HepG2 (cell line): Measurements from ENCODE around the gene ACAT1. TPM values are rescaled to one million over a fixed set of nuclear protein-coding genes. Genes with fewer than 3 reads are reported as not detected.

Experiments
- AFF4 ChIP-seq: sonication (generic); formaldehyde crosslinking; IDR thresholded peaks from 2 replicates; pipeline ENCODE4 v1.4.0; 2020; ENCODE audit warnings: missing genetic modification reagents
- AKAP8 ChIP-seq: sonication (generic); formaldehyde crosslinking; IDR thresholded peaks from 2 replicates; pipeline ENCODE4 v1.5.1; 2020; ENCODE audit warnings: mild to moderate bottlenecking, missing genetic modification reagents
- ATM ChIP-seq: fragments of 450-650 bp; IDR thresholded peaks from 2 replicates; pipeline ENCODE4 v1.7.1; 2017; ENCODE audit warnings: mild to moderate bottlenecking, borderline replicate concordance
- CBX1 ChIP-seq: IDR thresholded peaks from one replicate; pipeline ENCODE4 v1.6.1; 2016; ENCODE audit warnings: antibody characterized with exemption, low read depth
- GATAD1 ChIP-seq: IDR thresholded peaks from 2 replicates; pipeline ENCODE4 v1.6.1; 2016; ENCODE audit warnings: missing genetic modification reagents, missing compliant biosample characterization
- HDAC6 ChIP-seq: fragments of 200-600 bp; sonication (generic); IDR thresholded peaks from 2 replicates; pipeline ENCODE4 v1.7.0; 2017; ENCODE audit warnings: mild to moderate bottlenecking, antibody characterized with exemption, low read length, low read depth
- HNF4G ChIP-seq, 2 experiments: sonication (generic) in 1 of 2; formaldehyde crosslinking in 1 of 2; IDR thresholded peaks; 2 replicates each; pipeline versions ENCODE4 v1.4.0 to v1.6.1; 2011 to 2020; ENCODE audit warnings: borderline replicate concordance in 2 of 2, low read depth in 2 of 2, mild to moderate bottlenecking in 2 of 2, low read length in 1 of 2, missing genetic modification reagents in 1 of 2, moderate library complexity in 1 of 2
- NFKB2 ChIP-seq: sonication (generic); formaldehyde crosslinking; IDR thresholded peaks from 2 replicates; pipeline ENCODE4 v1.4.0; 2020; ENCODE audit warnings: missing genetic modification reagents, borderline replicate concordance
- NFRKB ChIP-seq: fragments of 450-650 bp; IDR thresholded peaks from 2 replicates; pipeline ENCODE4 v1.6.1; 2017
- PCBP1 ChIP-seq: fragments of 200-400 bp; formaldehyde crosslinking; IDR thresholded peaks from 2 replicates; pipeline ENCODE4 v1.6.1; 2017; ENCODE audit warnings: mild to moderate bottlenecking, low read depth, low read length, borderline replicate concordance
- RARA ChIP-seq: IDR thresholded peaks from 2 replicates; pipeline ENCODE4 v1.6.1; 2016; ENCODE audit warnings: missing genetic modification reagents, missing compliant biosample characterization
- RXRB ChIP-seq: IDR thresholded peaks from 2 replicates; pipeline ENCODE4 v1.6.1; 2016; ENCODE audit warnings: borderline replicate concordance, missing genetic modification reagents, missing compliant biosample characterization
- YEATS2 ChIP-seq: sonication (generic); formaldehyde crosslinking; IDR thresholded peaks from 2 replicates; pipeline ENCODE4 v1.4.0; 2020; ENCODE audit warnings: missing genetic modification reagents, borderline replicate concordance
- ZFP90 ChIP-seq: sonication (generic); formaldehyde crosslinking; IDR thresholded peaks from 2 replicates; pipeline ENCODE4 v1.8.0; 2022; ENCODE audit warnings: missing genetic modification reagents, mild to moderate bottlenecking, inconsistent platforms, borderline replicate concordance
- ZGPAT ChIP-seq: IDR thresholded peaks from 2 replicates; pipeline ENCODE4 v1.6.1; 2016; ENCODE audit warnings: mild to moderate bottlenecking
- ZMYM4 ChIP-seq: sonication (generic); formaldehyde crosslinking; IDR thresholded peaks from 2 replicates; pipeline ENCODE4 v1.8.1; 2023; ENCODE audit warnings: mild to moderate bottlenecking, missing genetic modification reagents
- ZNF235 ChIP-seq: sonication (generic); formaldehyde crosslinking; IDR thresholded peaks from 2 replicates; pipeline ENCODE4 v1.8.1; 2023; ENCODE audit warnings: mild to moderate bottlenecking, missing genetic modification reagents, borderline replicate concordance
- ZNF34 ChIP-seq: sonication (generic); formaldehyde crosslinking; IDR thresholded peaks from 2 replicates; pipeline ENCODE4 v1.4.0; 2020; ENCODE audit warnings: mild to moderate bottlenecking, missing genetic modification reagents, borderline replicate concordance
- ZNF503 ChIP-seq: sonication (generic); formaldehyde crosslinking; IDR thresholded peaks from 2 replicates; pipeline ENCODE4 v1.4.0; 2020; ENCODE audit warnings: missing genetic modification reagents
- ZNF598 ChIP-seq: sonication (generic); formaldehyde crosslinking; IDR thresholded peaks from 2 replicates; pipeline ENCODE4 v1.5.1; 2020; ENCODE audit warnings: mild to moderate bottlenecking, missing genetic modification reagents, borderline replicate concordance
- ZNF660 ChIP-seq: sonication (generic); formaldehyde crosslinking; IDR thresholded peaks from 2 replicates; pipeline ENCODE4 v1.5.1; 2020; ENCODE audit warnings: mild to moderate bottlenecking, low read depth, missing genetic modification reagents, borderline replicate concordance
- ZSCAN22 ChIP-seq: sonication (generic); formaldehyde crosslinking; IDR thresholded peaks from 2 replicates; pipeline ENCODE4 v1.4.0; 2020; ENCODE audit warnings: mild to moderate bottlenecking, missing genetic modification reagents
- polyA plus RNA-seq, 8 experiments: library from polyadenylated mRNA; depleted of rRNA in 3 of 8; stranded (reverse) in 7 of 8; unstranded in 1 of 8; fragments of >200 nt; fragmentation: Illumina TruSeq in 4 of 8; extraction: Trizol in 4 of 8; gene quantifications; 2 replicates each; pipeline versions ENCODE4 v1.2.1 to v1.2.3, GENCODE V29; 2011 to 2016; ENCODE audit warnings: low read depth in 4 of 8, missing spikeins in 1 of 8, mixed read lengths in 1 of 8; ENCODE audit not compliant: insufficient read depth in 1 of 8
- total RNA-seq, 5 experiments: library from RNA; depleted of rRNA; stranded (reverse); fragments of >200 nt; fragmentation: Illumina TruSeq; extraction: Trizol; gene quantifications; 2 replicates each; pipeline ENCODE4 v1.2.3, GENCODE V29; 2016; ENCODE audit warnings: low read depth in 1 of 5

The ACAT1 gene
- total and polyA plus RNA-seq, 2 of the 13 experiments (the other 11 are each of a cell fraction or from before 2014, with no cell fraction given): 103 to 165 TPM

GRCh38 chr11:108177570-108177969 lies 56.2 kb downstream of the ACAT1 start (continued):
- peak; percentile 18; the same call in 1 of the 2 replicates for TF ChIP-seq ZGPAT (CRISPR knock-in tag)
- TF ChIP-seq ZNF598 (CRISPR knock-in tag): no peak
- TF ChIP-seq RARA (CRISPR knock-in tag): peak; percentile 85
- TF ChIP-seq ZNF503 (CRISPR knock-in tag): no peak
- TF ChIP-seq ZFP90: no peak
- TF ChIP-seq ZNF660 (CRISPR knock-in tag): no peak
- no peak for TF ChIP-seq YEATS2 (CRISPR knock-in tag)
- peak; percentile 77 for TF ChIP-seq RXRB (CRISPR knock-in tag)
- TF ChIP-seq ZSCAN22 (CRISPR knock-in tag): no peak
- TF ChIP-seq GATAD1: no peak
- no peak for TF ChIP-seq ATM
- TF ChIP-seq NFRKB: no peak
- no peak for TF ChIP-seq HDAC6
- TF ChIP-seq ZNF34 (CRISPR knock-in tag): no peak
- no peak for TF ChIP-seq ZNF235 (CRISPR knock-in tag)
- TF ChIP-seq AKAP8 (CRISPR knock-in tag): no peak
- no peak for TF ChIP-seq AFF4 (CRISPR knock-in tag)
- no peak for TF ChIP-seq NFKB2 (CRISPR knock-in tag)
- TF ChIP-seq CBX1: no peak
- no peak for TF ChIP-seq PCBP1
- 0 out of 2 replicates have a peak, but pooled peaks have one; percentile 37 for TF ChIP-seq ZMYM4 (CRISPR knock-in tag)
- no peak for TF ChIP-seq HNF4G (IDR thresholded peaks at IDR 0.05; ENCODE audit: borderline replicate concordance, low read depth, low read length)
- TF ChIP-seq HNF4G (CRISPR knock-in tag; IDR thresholded peaks at IDR 0.05; ENCODE audit: borderline replicate concordance, low read depth): no peak
